ENCODE measurements around the gene CPA4. TPM values are rescaled to one million over a fixed set of nuclear protein-coding genes. Genes with fewer than 3 reads are reported as not detected.

The CPA4 gene
- total and polyA plus RNA-seq, 2 of the 13 experiments (the other 11 are each of a cell fraction or from before 2014, with no cell fraction given), result 0.20 to 0.22 TPM

- POLR2A ChIA-PET, result no interaction called here
- WGBS (ENCODE audit: low lambda C conversion rate), result 0% methylated on average over 1 of the region's 1 CpG
- CTCF ChIA-PET (ENCODE audit: low intra/inter-chr PET ratio, low total read pairs), result no interaction called here
- in situ Hi-C loops (cut with HindIII; ENCODE audit: extremely low pct_ligation_motif_present, low pct_unique_long_range_greater_than_20kb), result no loop called here
- FAIRE-seq, result no peak
- H3K79me2 ChIP-seq (ENCODE audit: insufficient read depth, low read length), result no peaks in the 10 kb centered on the region
- ATAC-seq, result no peak
- no peak overlapping the region for H3K27ac ChIP-seq (ENCODE audit: extremely low read length, insufficient read depth, low read length)
- H3K27me3 ChIP-seq (ENCODE audit: control insufficient read depth in 1 of 2, insufficient read depth in 2 of 2, low read length in 2 of 2), result peaks cover 1 to 18% of the 10 kb centered on the region in 2 experiments; a peak in 1 of 5 replicates
- H3K36me3 ChIP-seq (replicated peaks in 1 of 2; ENCODE audit: control insufficient read depth in 1 of 2, insufficient read depth in 2 of 2, low read length in 2 of 2), result no peaks in the 10 kb centered on the region
- no peak overlapping the region for H3K9ac ChIP-seq (ENCODE audit: insufficient read depth, low read depth, low read length)
- TF ChIP-seq IKZF1 (IDR thresholded peaks at IDR 0.05), result no peak
- no peak for TF ChIP-seq DNMT3B (CRISPR knock-in tag; conservative IDR thresholded peaks at IDR 0.05)
- no peak for TF ChIP-seq MXD3 (CRISPR knock-in tag; IDR thresholded peaks at IDR 0.05)
- TF ChIP-seq ZFAT (CRISPR knock-in tag; conservative IDR thresholded peaks at IDR 0.05), result no peak
- TF ChIP-seq BCLAF1 (IDR thresholded peaks at IDR 0.05), result no peak
- TF ChIP-seq HNRNPL (IDR thresholded peaks at IDR 0.05; ENCODE audit: low read depth, low read length), result no peak
- no peak for TF ChIP-seq ZNF672 (CRISPR knock-in tag; IDR thresholded peaks at IDR 0.05)
- no peak for TF ChIP-seq ZNF10 (CRISPR knock-in tag; IDR thresholded peaks at IDR 0.05; ENCODE audit: borderline replicate concordance, low read depth)
- no peak for TF ChIP-seq ARNT2 (CRISPR knock-in tag; IDR thresholded peaks at IDR 0.05; ENCODE audit: low read depth)
- intact Hi-C loops (cut with micrococcal nuclease; ENCODE audit: unreplicated experiment), result loop anchor here (10.0 kb wide), 1 partner anchor 205 kb away; no protein-coding TSS in a partner anchor
- H3K9me3 ChIP-seq (ENCODE audit: low read length), result no peaks in the 10 kb centered on the region
- BruUV-seq (replicated peaks), result no TSS peak
- H4K20me1 ChIP-seq (ENCODE audit: insufficient read depth, low read length), result no peaks in the 10 kb centered on the region
- no peak overlapping the region for H3K4me2 ChIP-seq (ENCODE audit: low read depth, low read length)
- no peak for DNase-seq (ENCODE audit: low spot score)
- no peak overlapping the region for H3K4me3 ChIP-seq (replicated peaks in 1 of 3; ENCODE audit: insufficient read depth in 1 of 3, low read depth in 2 of 3, low read length in 3 of 3)
- no peaks in the 10 kb centered on the region for H3K4me1 ChIP-seq (ENCODE audit: insufficient read depth, low read length)
- H2AFZ ChIP-seq (ENCODE audit: low read length), result no peak overlapping the region
Measured at GRCh38 chr7:130279906-130280305, 13.1 kb upstream of the CPA4 start.
